Tibial nerve (tissue), 3 donors: ENCODE results near the gene ARHGEF11.

Experiments used
- CTCF ChIP-seq, 5 experiments: fragments of 200-600 bp in 3 of 5; fragments of 450-650 bp in 2 of 5; sonication (generic) in 3 of 5; IDR thresholded peaks; one replicate each; pipeline ENCODE4 v1.5.1; 2016 to 2019; ENCODE audit warnings: antibody characterized with exemption in 5 of 5, mild to moderate bottlenecking in 3 of 5, moderate library complexity in 2 of 5
- POLR2A ChIP-seq, 2 donors: fragments of 450-650 bp; IDR thresholded peaks; one replicate each; pipeline ENCODE4 v1.6.1; 2017; ENCODE audit warnings: antibody characterized with exemption in 2 of 2, mild to moderate bottlenecking in 2 of 2, moderate library complexity in 2 of 2

GRCh38 chr1:156914440-156914856 lies 131.1 kb downstream of the ARHGEF11 start:
- TF ChIP-seq CTCF (IDR thresholded peaks at IDR 0.05) (no peak), POLR2A (IDR thresholded peaks at IDR 0.05) (no peak)
